ENCODE data around the gene OSBPL3. TPM values are rescaled to one million over a fixed set of nuclear protein-coding genes. Genes with fewer than 3 reads are reported as not detected.

OSBPL3 gene
- total and polyA plus RNA-seq, 2 donors (not counting 3 experiments of a cell fraction or from before 2014, with no cell fraction given), result 7.5 to 27.1 TPM

DNA sequence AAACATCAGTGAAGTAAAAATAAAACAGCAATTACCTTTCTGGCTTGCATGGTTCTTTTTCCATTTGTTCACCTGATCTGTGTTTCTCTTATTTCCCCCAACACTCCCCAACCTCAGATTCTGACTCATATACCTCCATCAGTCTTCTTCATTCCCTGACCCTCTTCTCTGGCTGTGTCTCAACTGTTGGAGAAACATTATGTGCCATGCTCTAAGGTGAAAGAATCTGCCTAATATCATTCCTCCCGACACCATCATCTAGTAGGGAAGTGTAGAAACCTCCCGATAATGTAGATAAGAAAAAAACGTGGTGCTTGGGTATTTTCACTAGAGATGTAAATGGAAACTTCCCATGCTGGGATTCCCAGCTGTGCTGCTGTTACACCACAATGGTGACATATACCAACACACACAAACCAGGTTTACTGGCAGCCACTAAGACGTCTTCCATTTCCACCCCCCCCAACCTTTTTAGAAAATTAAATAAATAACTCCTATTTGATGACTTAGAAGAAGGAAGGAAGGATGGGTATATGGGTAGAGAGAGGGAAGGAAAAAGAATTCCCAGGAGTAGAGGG is 63.4 kb downstream of the OSBPL3 start:
- H3K9me1 ChIP-seq (replicated peaks; ENCODE audit: control insufficient read depth, extremely low read depth, insufficient read depth, low read length), result no peaks in the 10 kb centered on the region
- H3K9ac ChIP-seq (replicated peaks; ENCODE audit: extremely low read depth, insufficient read depth, low read length), result no peak overlapping the region
- peaks cover 3% of the 10 kb centered on the region for H4K20me1 ChIP-seq (replicated peaks; ENCODE audit: control insufficient read depth, extremely low read depth, insufficient read depth, low read length)
- H3K27me3 ChIP-seq (ENCODE audit: control insufficient read depth in 2 of 2, insufficient read depth in 2 of 2, low read length in 2 of 2), result no peaks in the 10 kb centered on the region
- CTCF ChIA-PET, result no interaction called here
- no peak overlapping the region for H3K4me3 ChIP-seq (replicated peaks in 1 of 3; ENCODE audit: insufficient read depth in 1 of 3, low read depth in 1 of 3, low read length in 3 of 3)
- no peak overlapping the region for H2AFZ ChIP-seq (ENCODE audit: low read depth, low read length)
- H3K79me2 ChIP-seq (ENCODE audit: control insufficient read depth, insufficient read depth, low read length), result peaks cover 78% of the 10 kb centered on the region
- POLR2A ChIA-PET, result no interaction called here
- H3K4me2 ChIP-seq (ENCODE audit: insufficient read depth, low read length), result no peak overlapping the region
- peaks cover 18% of the 10 kb centered on the region for H3K4me1 ChIP-seq (ENCODE audit: control insufficient read depth, extremely low read depth, insufficient read depth, low read length)
- dilution Hi-C loops (cut with MboI; ENCODE audit: extremely low pct_ligation_motif_present, low sequenced_read_pairs), result no loop called here
- BruUV-seq (replicated peaks), result no TSS peak
- H3K36me3 ChIP-seq (ENCODE audit: control insufficient read depth in 2 of 2, extremely low read depth in 1 of 2, insufficient read depth in 2 of 2, low read length in 2 of 2), result no peaks in the 10 kb centered on the region
- DNase-seq (ENCODE audit: low read depth, low spot score) (no peak), FAIRE-seq (no peak)
- TF ChIP-seq JUN (IDR thresholded peaks at IDR 0.05; ENCODE audit: borderline replicate concordance, insufficient read depth, insufficient read length, low read depth) (no peak), EZH2 (IDR thresholded peaks at IDR 0.05; ENCODE audit: borderline replicate concordance, low read depth, low read length, severe bottlenecking) (no peak), POLR2A (IDR thresholded peaks at IDR 0.05; ENCODE audit: low read depth, low read length) (no peak), POLR2AphosphoS5 (IDR thresholded peaks at IDR 0.05; ENCODE audit: insufficient read depth, low read depth, low read length) (no peak), MYC (IDR thresholded peaks at IDR 0.05; ENCODE audit: low read depth, low read length) (no peak), GATA2 (IDR thresholded peaks at IDR 0.05; ENCODE audit: insufficient read depth, insufficient read length, low read depth, low read length) (no peak), FOS (IDR thresholded peaks at IDR 0.05; ENCODE audit: borderline replicate concordance, insufficient read depth, low read length) (no peak)
- TF ChIP-seq, protein P1, sequence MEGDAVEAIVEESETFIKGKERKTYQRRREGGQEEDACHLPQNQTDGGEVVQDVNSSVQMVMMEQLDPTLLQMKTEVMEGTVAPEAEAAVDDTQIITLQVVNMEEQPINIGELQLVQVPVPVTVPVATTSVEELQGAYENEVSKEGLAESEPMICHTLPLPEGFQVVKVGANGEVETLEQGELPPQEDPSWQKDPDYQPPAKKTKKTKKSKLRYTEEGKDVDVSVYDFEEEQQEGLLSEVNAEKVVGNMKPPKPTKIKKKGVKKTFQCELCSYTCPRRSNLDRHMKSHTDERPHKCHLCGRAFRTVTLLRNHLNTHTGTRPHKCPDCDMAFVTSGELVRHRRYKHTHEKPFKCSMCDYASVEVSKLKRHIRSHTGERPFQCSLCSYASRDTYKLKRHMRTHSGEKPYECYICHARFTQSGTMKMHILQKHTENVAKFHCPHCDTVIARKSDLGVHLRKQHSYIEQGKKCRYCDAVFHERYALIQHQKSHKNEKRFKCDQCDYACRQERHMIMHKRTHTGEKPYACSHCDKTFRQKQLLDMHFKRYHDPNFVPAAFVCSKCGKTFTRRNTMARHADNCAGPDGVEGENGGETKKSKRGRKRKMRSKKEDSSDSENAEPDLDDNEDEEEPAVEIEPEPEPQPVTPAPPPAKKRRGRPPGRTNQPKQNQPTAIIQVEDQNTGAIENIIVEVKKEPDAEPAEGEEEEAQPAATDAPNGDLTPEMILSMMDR (IDR thresholded peaks at IDR 0.05; ENCODE audit: extremely low read depth in 1 of 2, insufficient read depth in 1 of 2, low read depth in 1 of 2, low read length in 2 of 2), result no peak
- TF ChIP-seq, protein P2, sequence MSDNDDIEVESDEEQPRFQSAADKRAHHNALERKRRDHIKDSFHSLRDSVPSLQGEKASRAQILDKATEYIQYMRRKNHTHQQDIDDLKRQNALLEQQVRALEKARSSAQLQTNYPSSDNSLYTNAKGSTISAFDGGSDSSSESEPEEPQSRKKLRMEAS (IDR thresholded peaks at IDR 0.05; ENCODE audit: insufficient read depth, insufficient read length), result no peak
- H3K9me3 ChIP-seq (replicated peaks; ENCODE audit: control insufficient read depth, insufficient read depth, low read length), result no peaks in the 10 kb centered on the region
- no peak overlapping the region for H3K27ac ChIP-seq (ENCODE audit: insufficient read depth, low read depth, low read length)
- intact Hi-C loops (cut with micrococcal nuclease), result no loop called here

All from endothelial cell of umbilical vein (primary cell).